ENCODE results near the gene SKAP1. TPM values are rescaled to one million over a fixed set of nuclear protein-coding genes. Genes with fewer than 3 reads are reported as not detected.

Gene SKAP1
- total RNA-seq, 5 donors from 2014 or later (not counting 1 experiment from before 2014, with no cell fraction given): 71.5 to 142 (median 80.4) TPM

DNA sequence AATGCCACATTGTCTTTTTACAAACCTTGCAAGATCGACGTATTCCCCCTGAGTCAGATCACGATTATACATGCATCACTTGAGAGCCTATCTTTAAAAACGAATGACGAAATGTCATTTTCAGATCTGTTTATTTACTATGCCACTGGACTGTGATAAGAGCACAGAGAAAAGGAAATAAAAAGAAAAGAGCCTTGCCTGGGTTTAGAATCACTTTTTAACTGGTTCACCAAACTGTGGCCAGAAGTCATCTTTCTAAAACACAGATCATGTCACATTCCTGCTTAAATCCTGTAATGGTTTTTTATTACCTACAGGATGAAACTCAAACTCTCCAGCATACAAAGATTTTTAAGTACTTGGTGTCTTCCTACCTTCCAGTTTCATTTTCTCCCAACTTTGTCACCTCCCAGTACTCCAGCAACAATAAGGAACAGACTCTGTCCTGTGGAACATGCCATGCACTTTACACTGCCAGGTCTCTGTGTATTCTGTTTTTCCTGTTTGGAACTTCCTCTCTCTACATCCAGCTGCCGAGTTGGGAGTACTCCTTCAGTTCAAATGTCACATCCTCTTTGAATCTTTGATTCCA, 231.0 kb downstream of the SKAP1 start:
- Histone ChIP-seq H3K4me3 (ENCODE audit: control insufficient read depth in 1 of 2, extremely low read depth in 1 of 2, low read length in 1 of 2) (no peak overlapping the region), H3K4me1 (ENCODE audit: control insufficient read depth in 1 of 2, extremely low read depth in 1 of 2, insufficient read depth in 2 of 2, low read length in 2 of 2) (peaks cover 6 to 16% of the 10 kb centered on the region in 2 experiments), H3K27me3 (replicated peaks in 1 of 2; ENCODE audit: control insufficient read depth in 2 of 2, extremely low read depth in 1 of 2, insufficient read depth in 2 of 2, low read length in 1 of 2) (no peaks in the 10 kb centered on the region), H3K36me3 (ENCODE audit: control insufficient read depth in 2 of 2, extremely low read depth in 1 of 2, insufficient read depth in 1 of 2, low read length in 1 of 2) (peaks cover 4 to 22% of the 10 kb centered on the region in 2 donors), H3K27ac (ENCODE audit: low read length) (no peak overlapping the region), H3K9me3 (no peaks in the 10 kb centered on the region)
- no peak for ATAC-seq (replicated peaks in 1 of 4)
- H3K27me3 Mint-ChIP-seq: no peaks in the 10 kb centered on the region
- POLR2A ChIA-PET: interaction anchor here in 1 of 2 donors (0.5 to 0.6 kb wide), 2 partner anchors 65 to 416 kb away, joined by 3 to 6 read pairs; partner anchors contain the start of gene HOXB8
- CTCF ChIA-PET: interaction anchor here in 1 of 2 donors (0.7 kb wide), 1 partner anchor 191 kb away, joined by 4 read pairs; no protein-coding TSS in a partner anchor
- no peak for DNase-seq
- no peak overlapping the region for H3K4me3 Mint-ChIP-seq
- peaks cover 24% of the 10 kb centered on the region for H3K36me3 Mint-ChIP-seq
- H3K4me1 Mint-ChIP-seq: peaks cover 54 to 60% (median 59%) of the 10 kb centered on the region in 3 donors
- 27% methylated on average over 1 of the region's 6 CpGs for WGBS (ENCODE audit: insufficient coverage)
- peak overlapping the region; percentile 3 to 8 for H3K27ac Mint-ChIP-seq
- no peaks in the 10 kb centered on the region for H3K9me3 Mint-ChIP-seq

DNA sequence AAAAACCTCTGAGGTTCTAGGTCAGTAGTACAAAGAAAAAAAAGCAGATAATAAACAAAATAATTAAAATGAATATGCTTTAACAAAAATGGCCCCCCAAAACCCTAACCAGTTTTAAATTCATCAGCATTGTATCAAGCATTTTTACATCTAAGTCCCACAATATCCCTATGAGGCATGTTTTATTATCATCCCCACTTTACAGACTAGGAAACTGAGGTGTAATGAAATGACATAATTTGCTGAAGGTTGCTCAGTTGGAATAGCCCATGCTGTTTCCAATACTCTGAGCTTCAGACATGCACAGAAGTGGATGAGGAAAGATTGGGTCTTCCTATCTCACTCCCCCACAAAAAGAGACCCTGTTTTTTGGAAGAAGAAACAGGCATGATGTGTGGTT, 234.1 kb downstream of the SKAP1 start:
- Mint-ChIP-seq H3K4me1 (peaks cover 50 to 64% (median 61%) of the 10 kb centered on the region in 3 donors), H3K27ac (no peak overlapping the region), H3K9me3 (no peaks in the 10 kb centered on the region), H3K4me3 (no peak overlapping the region), H3K36me3 (peaks cover 42% of the 10 kb centered on the region), H3K27me3 (no peaks in the 10 kb centered on the region)
- Histone ChIP-seq H3K36me3 (ENCODE audit: control insufficient read depth in 2 of 2, extremely low read depth in 1 of 2, insufficient read depth in 1 of 2, low read length in 1 of 2) (peaks cover 4 to 41% of the 10 kb centered on the region in 2 donors), H3K9me3 (no peaks in the 10 kb centered on the region), H3K27ac (ENCODE audit: low read length) (no peak overlapping the region), H3K27me3 (replicated peaks in 1 of 2; ENCODE audit: control insufficient read depth in 2 of 2, extremely low read depth in 1 of 2, insufficient read depth in 2 of 2, low read length in 1 of 2) (no peaks in the 10 kb centered on the region), H3K4me3 (ENCODE audit: control insufficient read depth in 1 of 2, extremely low read depth in 1 of 2, low read length in 1 of 2) (no peak overlapping the region), H3K4me1 (ENCODE audit: control insufficient read depth in 1 of 2, extremely low read depth in 1 of 2, insufficient read depth in 2 of 2, low read length in 2 of 2) (peaks cover 6 to 18% of the 10 kb centered on the region in 2 experiments)
- ATAC-seq (replicated peaks in 1 of 4) (no peak), DNase-seq (no peak)
- POLR2A ChIA-PET: interaction anchor here in 1 of 2 donors (0.7 kb wide), 1 partner anchor 149 kb away, joined by 3 read pairs; no protein-coding TSS in a partner anchor
- CTCF ChIA-PET: no interaction called here

DNA sequence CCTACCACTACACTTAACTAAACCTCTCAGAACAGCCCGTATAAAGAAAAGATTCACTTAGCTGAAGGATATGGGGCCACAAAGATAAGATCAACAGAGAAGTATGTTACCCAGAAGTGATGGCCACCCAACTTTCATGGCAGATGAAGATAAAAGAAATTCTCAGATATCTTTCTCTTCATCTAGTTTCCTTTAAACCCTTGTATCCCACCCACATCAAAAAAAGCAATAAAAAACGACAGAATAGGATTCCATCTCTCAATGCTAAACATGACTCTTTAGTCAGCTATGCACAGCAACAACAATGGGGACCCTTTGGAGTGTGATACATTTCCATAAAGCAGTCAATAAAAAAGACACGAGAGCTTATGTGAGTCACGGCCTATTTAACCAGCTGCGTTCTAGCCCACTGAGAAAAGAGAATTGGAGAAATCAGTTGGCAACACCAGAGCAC, 235.9 kb downstream of the SKAP1 start:
- H3K36me3 Mint-ChIP-seq: peaks cover 38% of the 10 kb centered on the region

DNA sequence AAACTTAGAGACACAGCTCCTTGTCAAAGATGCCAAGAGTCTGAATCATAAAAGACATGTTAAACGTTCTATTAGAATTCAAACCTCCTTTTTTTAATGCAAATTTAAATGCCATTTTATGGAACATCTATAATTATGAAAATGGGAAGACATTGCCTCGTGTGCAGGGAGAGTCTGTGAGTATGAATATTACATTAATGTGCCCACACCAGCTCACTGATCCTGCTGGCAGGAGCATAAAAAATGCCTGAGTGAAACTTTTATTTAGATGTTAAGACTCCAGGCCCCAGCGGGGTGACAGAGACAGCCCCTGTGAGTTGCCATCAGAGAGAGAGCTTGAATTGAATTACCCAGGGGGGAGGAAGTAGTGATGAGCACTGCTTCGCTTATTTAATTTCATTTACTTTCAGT, 237.7 kb downstream of the SKAP1 start:
- no CpG with 5 or more reads among the region's 4 CpGs for WGBS (ENCODE audit: insufficient coverage)
- H3K9me3 Mint-ChIP-seq: no peaks in the 10 kb centered on the region
- no peak for ATAC-seq (replicated peaks in 1 of 4)
- no peak for DNase-seq
- H3K27me3 Mint-ChIP-seq: no peaks in the 10 kb centered on the region
- H3K4me3 ChIP-seq (ENCODE audit: control insufficient read depth in 1 of 2, extremely low read depth in 1 of 2, low read length in 1 of 2): no peak overlapping the region
- peak overlapping the region in 1 of 2 donors; percentile 22 for H3K27ac Mint-ChIP-seq
- no peaks in the 10 kb centered on the region for H3K9me3 ChIP-seq
- H3K4me1 ChIP-seq (ENCODE audit: control insufficient read depth in 1 of 2, extremely low read depth in 1 of 2, insufficient read depth in 2 of 2, low read length in 2 of 2): peaks cover 6 to 18% of the 10 kb centered on the region in 2 experiments
- ChIA-PET POLR2A (interaction anchor here in 1 of 2 donors (0.6 kb wide), 2 partner anchors 280 to 337 kb away, joined by 5 read pairs; no protein-coding TSS in a partner anchor), CTCF (interaction anchor here in 1 of 2 donors (0.8 kb wide), 1 partner anchor 21 kb away, joined by 3 read pairs; no protein-coding TSS in a partner anchor)
- peaks cover 2 to 46% of the 10 kb centered on the region in 2 donors for H3K36me3 ChIP-seq (ENCODE audit: control insufficient read depth in 2 of 2, extremely low read depth in 1 of 2, insufficient read depth in 1 of 2, low read length in 1 of 2)
- no peak overlapping the region for H3K27ac ChIP-seq (ENCODE audit: low read length)
- no peaks in the 10 kb centered on the region for H3K27me3 ChIP-seq (replicated peaks in 1 of 2; ENCODE audit: control insufficient read depth in 2 of 2, extremely low read depth in 1 of 2, insufficient read depth in 2 of 2, low read length in 1 of 2)
- peaks cover 38 to 43% (median 40%) of the 10 kb centered on the region in 3 donors for H3K4me1 Mint-ChIP-seq
- peaks cover 40% of the 10 kb centered on the region for H3K36me3 Mint-ChIP-seq
- H3K4me3 Mint-ChIP-seq: no peak overlapping the region

More for the DNA sequence above, 235.9 kb downstream of the SKAP1 start:
- H3K27ac ChIP-seq (ENCODE audit: low read length): no peak overlapping the region
- H3K36me3 ChIP-seq (ENCODE audit: control insufficient read depth in 2 of 2, extremely low read depth in 1 of 2, insufficient read depth in 1 of 2, low read length in 1 of 2): peaks cover 2 to 39% of the 10 kb centered on the region in 2 donors
- WGBS (ENCODE audit: insufficient coverage): 60% methylated on average over 1 of the region's 5 CpGs
- DNase-seq (peak in 3 of 35 experiments; percentile 0 to 18 (median 0)), ATAC-seq (replicated peaks in 1 of 4) (peak; percentile 59 to 82 (median 80))
- Mint-ChIP-seq H3K4me3 (peak overlapping the region in 1 of 3 donors; percentile 41), H3K9me3 (no peaks in the 10 kb centered on the region), H3K4me1 (peaks cover 43 to 52% (median 50%) of the 10 kb centered on the region in 3 donors), H3K27me3 (no peaks in the 10 kb centered on the region), H3K27ac (peak overlapping the region; percentile 16 to 86)
- ChIA-PET CTCF (interaction anchor here in 1 of 2 donors (0.8 kb wide), 1 partner anchor 47 kb away, joined by 4 read pairs; no protein-coding TSS in a partner anchor), POLR2A (no interaction called here)
- peaks cover 6 to 18% of the 10 kb centered on the region in 2 experiments for H3K4me1 ChIP-seq (ENCODE audit: control insufficient read depth in 1 of 2, extremely low read depth in 1 of 2, insufficient read depth in 2 of 2, low read length in 2 of 2)
- no peaks in the 10 kb centered on the region for H3K9me3 ChIP-seq
- H3K27me3 ChIP-seq (replicated peaks in 1 of 2; ENCODE audit: control insufficient read depth in 2 of 2, extremely low read depth in 1 of 2, insufficient read depth in 2 of 2, low read length in 1 of 2): no peaks in the 10 kb centered on the region
- no peak overlapping the region for H3K4me3 ChIP-seq (ENCODE audit: control insufficient read depth in 1 of 2, extremely low read depth in 1 of 2, low read length in 1 of 2)

DNA sequence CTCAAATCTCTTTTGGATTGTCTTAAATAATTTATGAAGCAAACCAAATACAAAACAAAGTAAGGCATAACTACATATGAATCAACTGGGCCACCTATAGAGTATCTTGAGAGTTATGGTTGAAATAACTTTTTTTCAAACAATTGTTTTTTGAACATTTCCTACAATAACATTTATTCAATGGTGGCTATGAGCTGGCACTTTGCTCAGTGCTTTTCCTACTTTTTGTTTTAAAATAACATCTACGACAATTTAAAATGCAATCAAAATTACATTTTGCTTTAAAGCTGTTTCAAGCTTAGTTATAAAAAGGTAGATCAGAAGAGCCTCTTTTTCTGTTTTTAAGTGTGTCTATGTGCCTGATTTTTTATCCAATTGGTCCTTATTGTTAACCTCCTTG, 238.7 kb downstream of the SKAP1 start:
- Mint-ChIP-seq H3K4me3 (no peak overlapping the region), H3K4me1 (peaks cover 31 to 33% (median 33%) of the 10 kb centered on the region in 3 donors), H3K36me3 (peaks cover 41% of the 10 kb centered on the region), H3K9me3 (no peaks in the 10 kb centered on the region), H3K27ac (peak overlapping the region in 1 of 2 donors; percentile 25), H3K27me3 (no peaks in the 10 kb centered on the region)
- no peak overlapping the region for H3K27ac ChIP-seq (ENCODE audit: low read length)
- H3K27me3 ChIP-seq (replicated peaks in 1 of 2; ENCODE audit: control insufficient read depth in 2 of 2, extremely low read depth in 1 of 2, insufficient read depth in 2 of 2, low read length in 1 of 2): no peaks in the 10 kb centered on the region
- H3K4me1 ChIP-seq (ENCODE audit: control insufficient read depth in 1 of 2, extremely low read depth in 1 of 2, insufficient read depth in 2 of 2, low read length in 2 of 2): peaks cover 6 to 18% of the 10 kb centered on the region in 2 experiments
- DNase-seq (no peak), ATAC-seq (replicated peaks in 1 of 4) (no peak)
- no peaks in the 10 kb centered on the region for H3K9me3 ChIP-seq
- H3K36me3 ChIP-seq (ENCODE audit: control insufficient read depth in 2 of 2, extremely low read depth in 1 of 2, insufficient read depth in 1 of 2, low read length in 1 of 2): peaks cover 2 to 50% of the 10 kb centered on the region in 2 donors
- no peak overlapping the region for H3K4me3 ChIP-seq (ENCODE audit: control insufficient read depth in 1 of 2, extremely low read depth in 1 of 2, low read length in 1 of 2)
- WGBS (ENCODE audit: insufficient coverage): no CpG with 5 or more reads among the region's 1 CpG
- ChIA-PET CTCF (interaction anchor here in 1 of 2 donors (0.8 kb wide), 1 partner anchor 22 kb away, joined by 3 read pairs; no protein-coding TSS in a partner anchor), POLR2A (no interaction called here)

DNA sequence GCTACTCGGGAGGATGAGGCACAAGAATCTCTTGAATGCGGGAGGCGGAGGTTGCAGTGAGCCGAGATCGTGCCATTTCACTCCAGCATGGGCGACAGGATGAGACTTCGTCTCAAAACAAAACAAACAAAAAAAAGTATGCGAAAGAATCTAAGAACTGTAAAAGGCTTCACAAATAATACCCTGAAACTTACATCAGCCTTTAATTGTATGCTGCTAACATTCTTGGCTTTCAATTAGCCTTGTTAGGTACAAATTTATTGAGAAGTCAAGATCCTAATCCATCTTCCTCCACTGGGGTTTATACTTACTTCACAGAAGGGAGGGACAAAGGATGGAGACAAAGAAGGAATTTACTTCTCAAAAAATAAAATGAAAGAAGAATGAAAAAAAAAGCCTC, 239.1 kb downstream of the SKAP1 start:
- H3K27me3 Mint-ChIP-seq: no peaks in the 10 kb centered on the region
- DNase-seq (no peak), ATAC-seq (replicated peaks in 1 of 4) (no peak)
- no peaks in the 10 kb centered on the region for H3K9me3 ChIP-seq
- WGBS (ENCODE audit: insufficient coverage): 100% methylated on average over 7 of the region's 8 CpGs
- H3K36me3 Mint-ChIP-seq: peaks cover 45% of the 10 kb centered on the region
- no peak overlapping the region for H3K4me3 Mint-ChIP-seq
- peaks cover 29 to 30% (median 30%) of the 10 kb centered on the region in 3 donors for H3K4me1 Mint-ChIP-seq
- ChIA-PET POLR2A (no interaction called here), CTCF (no interaction called here)
- peaks cover 6 to 18% of the 10 kb centered on the region in 2 experiments for H3K4me1 ChIP-seq (ENCODE audit: control insufficient read depth in 1 of 2, extremely low read depth in 1 of 2, insufficient read depth in 2 of 2, low read length in 2 of 2)
- no peaks in the 10 kb centered on the region for H3K27me3 ChIP-seq (replicated peaks in 1 of 2; ENCODE audit: control insufficient read depth in 2 of 2, extremely low read depth in 1 of 2, insufficient read depth in 2 of 2, low read length in 1 of 2)
- H3K27ac ChIP-seq (ENCODE audit: low read length): no peak overlapping the region
- no peak overlapping the region for H3K4me3 ChIP-seq (ENCODE audit: control insufficient read depth in 1 of 2, extremely low read depth in 1 of 2, low read length in 1 of 2)
- peaks cover 2 to 54% of the 10 kb centered on the region in 2 donors for H3K36me3 ChIP-seq (ENCODE audit: control insufficient read depth in 2 of 2, extremely low read depth in 1 of 2, insufficient read depth in 1 of 2, low read length in 1 of 2)
- H3K9me3 Mint-ChIP-seq: no peaks in the 10 kb centered on the region
- no peak overlapping the region for H3K27ac Mint-ChIP-seq

Measured in T-cell (primary cell).